ENCODE measurements around the gene MRPL17.

- no peak for TF ChIP-seq CTCF (conservative IDR thresholded peaks at IDR 0.05; ENCODE audit: low read length)
- TF ChIP-seq EZH2phosphoT487 (IDR thresholded peaks at IDR 0.05; ENCODE audit: borderline replicate concordance, low read depth, low read length), result no peak
Measured at GRCh38 chr11:6671991-6672390, 11.1 kb downstream of the MRPL17 start.
